Keratinocyte (primary cell): ENCODE measurements around the gene TCEANC. TPM values are rescaled to one million over a fixed set of nuclear protein-coding genes. Genes with fewer than 3 reads are reported as not detected.

Experiments
- DNase-seq: peaks from one replicate; pipeline ENCODE4 v3.0.0-alpha.2; 2011; ENCODE audit warnings: low read depth, missing footprints, low spot score
- FAIRE-seq: peaks from 2 replicates; lab custom pipeline; 2011; peaks lifted over from hg19 to GRCh38; lab: Jason Lieb, UNC
- H2AFZ ChIP-seq: 2 replicates; pipeline ENCODE4 v1.6.0; 2012; ENCODE audit warnings: low read length, control low read depth, inconsistent platforms; ENCODE audit not compliant: control insufficient read depth
- H3K27ac ChIP-seq: 2 replicates; pipeline ENCODE4 v1.5.1; 2011; ENCODE audit warnings: low read length; ENCODE audit not compliant: control insufficient read depth, insufficient read depth
- H3K27me3 ChIP-seq: 3 replicates; pipeline ENCODE4 v1.6.0; 2011; ENCODE audit warnings: low read length; ENCODE audit not compliant: control insufficient read depth, insufficient read depth; ENCODE audit errors: extremely low read depth
- H3K36me3 ChIP-seq, 2 experiments: 2 replicates in 1 of 2; 3 replicates in 1 of 2; pipeline ENCODE4 v1.5.1; 2011; ENCODE audit warnings: low read length in 2 of 2, mild to moderate bottlenecking in 1 of 2; ENCODE audit not compliant: control insufficient read depth in 2 of 2, insufficient read depth in 2 of 2; ENCODE audit errors: extremely low read depth in 1 of 2
- H3K4me1 ChIP-seq: 3 replicates; pipeline ENCODE4 v1.5.1; 2011; ENCODE audit warnings: low read length; ENCODE audit not compliant: control insufficient read depth, insufficient read depth; ENCODE audit errors: extremely low read depth
- H3K4me2 ChIP-seq: 3 replicates; pipeline ENCODE4 v1.6.0; 2011; ENCODE audit warnings: low read depth, low read length; ENCODE audit not compliant: control insufficient read depth, insufficient read depth; ENCODE audit errors: extremely low read depth
- H3K4me3 ChIP-seq, 3 experiments: fragments of 200-600 bp in 1 of 3; sonication (generic) in 1 of 3; 2 replicates in 2 of 3; 3 replicates in 1 of 3; pipeline ENCODE4 v1.5.1; 2011 to 2016; ENCODE audit warnings: low read length in 3 of 3, mild to moderate bottlenecking in 3 of 3, control low read depth in 2 of 3, inconsistent platforms in 1 of 3, low read depth in 1 of 3, mixed read lengths in 1 of 3, mixed run types in 1 of 3, moderate library complexity in 1 of 3; ENCODE audit not compliant: control insufficient read depth in 2 of 3, insufficient read depth in 2 of 3; ENCODE audit errors: extremely low read depth in 1 of 3
- H3K79me2 ChIP-seq: 2 replicates; pipeline ENCODE4 v1.6.0; 2012; ENCODE audit warnings: low read length; ENCODE audit not compliant: control insufficient read depth, insufficient read depth
- H3K9ac ChIP-seq: 3 replicates; pipeline ENCODE4 v1.6.0; 2011; ENCODE audit warnings: low read length; ENCODE audit not compliant: control insufficient read depth, insufficient read depth; ENCODE audit errors: extremely low read depth
- H3K9me1 ChIP-seq: 3 replicates; pipeline ENCODE4 v1.6.0; 2011; ENCODE audit warnings: low read length; ENCODE audit not compliant: control insufficient read depth, insufficient read depth; ENCODE audit errors: extremely low read depth
- H3K9me3 ChIP-seq: 2 replicates; pipeline ENCODE4 v1.5.1; 2012; ENCODE audit warnings: low read depth, low read length; ENCODE audit not compliant: control insufficient read depth
- H4K20me1 ChIP-seq: 3 replicates; pipeline ENCODE4 v1.6.0; 2011; ENCODE audit warnings: low read length; ENCODE audit not compliant: control insufficient read depth, insufficient read depth; ENCODE audit errors: extremely low read depth
- EZH2 ChIP-seq: IDR thresholded peaks from one replicate; pipeline ENCODE4 v1.6.1; 2012; ENCODE audit warnings: inconsistent platforms, mild to moderate bottlenecking, low read length, moderate library complexity
- dilution Hi-C: fragments of 300-500 bp; cut with MboI; formaldehyde crosslinking; loops from one replicate; pipeline ENCODE4 v1.7.0; 2020; ENCODE audit warnings: low sequenced_read_pairs; ENCODE audit not compliant: extremely low pct_ligation_motif_present
- polyA plus RNA-seq, 5 experiments: library from polyadenylated mRNA; depleted of rRNA in 3 of 5; stranded (reverse) in 3 of 5; stranded (forward) in 1 of 5; unstranded in 1 of 5; fragments of >200 nt; gene quantifications; 1 replicate in 1 of 5; 2 replicates in 3 of 5; 3 replicates in 1 of 5; pipeline versions ENCODE4 v1.2.1 to v1.2.3, GENCODE V29; 2011 to 2012; ENCODE audit warnings: missing spikeins in 2 of 5, low read depth in 1 of 5, low replicate concordance in 1 of 5
- TF ChIP-seq, protein P1 (sequence below), 3 experiments: IDR thresholded peaks in 1 of 3; conservative IDR thresholded peaks in 1 of 3; optimal IDR thresholded peaks in 1 of 3; 2 replicates in 2 of 3; 3 replicates in 1 of 3; pipeline versions ENCODE3 to v1.5.1; 2011; ENCODE audit warnings: low read length in 3 of 3, mild to moderate bottlenecking in 3 of 3, moderate library complexity in 2 of 3, control low read depth in 1 of 3, inconsistent platforms in 1 of 3; ENCODE audit not compliant: insufficient read depth in 2 of 3; ENCODE audit errors: extremely low read depth in 1 of 3

The TCEANC gene
- polyA plus RNA-seq, 1 donor (not counting 4 experiments of a cell fraction or from before 2014, with no cell fraction given): 1.8 TPM

- Histone ChIP-seq H3K9me3 (no peaks in the 10 kb centered on the region), H2AFZ (no peak overlapping the region), H3K9ac (no peak overlapping the region), H3K4me1 (peaks cover 3% of the 10 kb centered on the region), H3K27me3 (no peaks in the 10 kb centered on the region), H4K20me1 (no peaks in the 10 kb centered on the region), H3K27ac (no peak overlapping the region), H3K9me1 (no peaks in the 10 kb centered on the region), H3K4me3 (no peak overlapping the region), H3K4me2 (no peak overlapping the region), H3K79me2 (no peaks in the 10 kb centered on the region), H3K36me3 (peaks cover 0 to 2% of the 10 kb centered on the region in 2 experiments)
- dilution Hi-C loops: no loop called here
- TF ChIP-seq, protein P1, sequence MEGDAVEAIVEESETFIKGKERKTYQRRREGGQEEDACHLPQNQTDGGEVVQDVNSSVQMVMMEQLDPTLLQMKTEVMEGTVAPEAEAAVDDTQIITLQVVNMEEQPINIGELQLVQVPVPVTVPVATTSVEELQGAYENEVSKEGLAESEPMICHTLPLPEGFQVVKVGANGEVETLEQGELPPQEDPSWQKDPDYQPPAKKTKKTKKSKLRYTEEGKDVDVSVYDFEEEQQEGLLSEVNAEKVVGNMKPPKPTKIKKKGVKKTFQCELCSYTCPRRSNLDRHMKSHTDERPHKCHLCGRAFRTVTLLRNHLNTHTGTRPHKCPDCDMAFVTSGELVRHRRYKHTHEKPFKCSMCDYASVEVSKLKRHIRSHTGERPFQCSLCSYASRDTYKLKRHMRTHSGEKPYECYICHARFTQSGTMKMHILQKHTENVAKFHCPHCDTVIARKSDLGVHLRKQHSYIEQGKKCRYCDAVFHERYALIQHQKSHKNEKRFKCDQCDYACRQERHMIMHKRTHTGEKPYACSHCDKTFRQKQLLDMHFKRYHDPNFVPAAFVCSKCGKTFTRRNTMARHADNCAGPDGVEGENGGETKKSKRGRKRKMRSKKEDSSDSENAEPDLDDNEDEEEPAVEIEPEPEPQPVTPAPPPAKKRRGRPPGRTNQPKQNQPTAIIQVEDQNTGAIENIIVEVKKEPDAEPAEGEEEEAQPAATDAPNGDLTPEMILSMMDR (optimal IDR thresholded peaks at IDR 0.05 in 1 of 3, IDR thresholded peaks at IDR 0.05 in 1 of 3, conservative IDR thresholded peaks at IDR 0.05 in 1 of 3; ENCODE audit: extremely low read depth in 1 of 3, insufficient read depth in 2 of 3, low read length in 3 of 3): no peak
- TF ChIP-seq EZH2: no peak
- FAIRE-seq (no peak), DNase-seq (no peak)
Measured at GRCh38 chrX:13662355-13662791, 9.4 kb downstream of the TCEANC start.

- no peak for FAIRE-seq
- dilution Hi-C loops: no loop called here
- H3K27ac ChIP-seq: no peak overlapping the region
Measured at GRCh38 chrX:13664020-13664419, 11.1 kb downstream of the TCEANC start.

More at GRCh38 chrX:13664020-13664419, 11.1 kb downstream of the TCEANC start:
- H3K4me2 ChIP-seq: no peak overlapping the region
- TF ChIP-seq, protein P1 (optimal IDR thresholded peaks at IDR 0.05 in 1 of 3, IDR thresholded peaks at IDR 0.05 in 1 of 3, conservative IDR thresholded peaks at IDR 0.05 in 1 of 3; ENCODE audit: extremely low read depth in 1 of 3, insufficient read depth in 2 of 3, low read length in 3 of 3): no peak
- TF ChIP-seq EZH2: no peak
- H3K4me3 ChIP-seq: no peak overlapping the region
- H3K9ac ChIP-seq: no peak overlapping the region
- peaks cover 5% of the 10 kb centered on the region for H3K4me1 ChIP-seq
- no peaks in the 10 kb centered on the region for H4K20me1 ChIP-seq
- H3K9me1 ChIP-seq: no peaks in the 10 kb centered on the region
- no peak for DNase-seq
- H3K79me2 ChIP-seq: no peaks in the 10 kb centered on the region
- H3K27me3 ChIP-seq: no peaks in the 10 kb centered on the region
- peaks cover 0 to 2% of the 10 kb centered on the region in 2 experiments for H3K36me3 ChIP-seq
- no peaks in the 10 kb centered on the region for H3K9me3 ChIP-seq
- H2AFZ ChIP-seq: no peak overlapping the region
